ENCODE results near the gene WDR31.

Gene WDR31

DNA sequence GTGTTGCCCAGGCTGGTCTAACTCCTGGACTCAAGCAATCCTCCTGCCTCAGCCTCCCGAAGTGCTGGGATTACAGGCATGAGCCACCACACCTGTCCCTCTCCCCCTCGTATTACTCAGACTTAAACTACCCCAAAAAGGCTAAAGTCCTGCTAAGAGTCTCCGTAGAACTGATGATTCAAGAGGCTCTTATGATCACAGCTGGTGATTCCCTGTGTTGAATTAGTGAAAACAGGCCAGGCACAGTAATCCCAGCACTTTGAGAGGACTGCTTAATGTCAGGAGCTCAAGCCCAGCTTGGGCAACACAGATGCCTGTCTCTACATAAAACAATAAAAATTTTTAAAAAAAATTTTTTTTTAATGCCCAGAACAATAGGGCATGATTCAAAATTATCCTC lies 73.9 kb downstream of the WDR31 start:
- Histone ChIP-seq H3K27ac (ENCODE audit: extremely low read depth, low read depth, low read length) (no peak overlapping the region), H3K4me1 (ENCODE audit: control insufficient read depth, insufficient read depth, low read length) (no peaks in the 10 kb centered on the region), H3K4me3 (ENCODE audit: low read depth, low read length) (no peak overlapping the region), H3K36me3 (ENCODE audit: control insufficient read depth in 2 of 2, insufficient read depth in 1 of 2, low read length in 2 of 2) (peaks cover 10 to 63% of the 10 kb centered on the region in 2 experiments), H3K9me3 (ENCODE audit: control insufficient read depth, insufficient read depth, low read depth, low read length) (no peaks in the 10 kb centered on the region)
- no peak for TF ChIP-seq ZNF174 (tag by site-specific recombination; IDR thresholded peaks at IDR 0.05)
- CTCF ChIA-PET: interaction anchor here (0.8 kb wide), 1 partner anchor 9 kb away, joined by 3 read pairs; the partner anchor contains the start of gene CDC26
- POLR2A ChIA-PET: interaction anchor here (1.6 kb wide), 1 partner anchor 9 kb away, joined by 6 read pairs; the partner anchor contains the start of genes CDC26 and PRPF4

Data from HEK293 (cell line).